Endometrial microvascular endothelial cells (primary cell): Measurements from ENCODE around the gene METTL18. TPM values are rescaled to one million over a fixed set of nuclear protein-coding genes. Genes with fewer than 3 reads are reported as not detected.
"Not testable (repeated sequence)": the region's sequence is repeated elsewhere in the genome, so short reads cannot be mapped to it uniquely, and the experiment has no call there.

Source experiments
- in situ Hi-C: cut with HindIII; loops from 2 replicates; pipeline ENCODE4 v1.10.0; 2017; ENCODE audit warnings: low sequenced_read_pairs, low pct_unique_long_range_greater_than_20kb; ENCODE audit errors: inconsistent ontology term
- total RNA-seq: library from RNA; depleted of rRNA; stranded (reverse); fragments of >200 nt; gene quantifications from one replicate; pipeline ENCODE4 v1.2.3, GENCODE V29; 2015; ENCODE audit errors: inconsistent ontology term

The METTL18 gene
- 3.7 TPM for total RNA-seq

GRCh38 chr1:169794530-169795416 is at the start of gene METTL18:
TSS of gene METTL18 (minus strand) at chr1:169794907. CDS start at chr1:169793695, 1,212 bp downstream.
- in situ Hi-C loops, result no loop called here

- in situ Hi-C loops, result no loop called here
These were observed 44.2 kb upstream of the METTL18 start for GRCh38 chr1:169838942-169839341.

GRCh38 chr1:169836198-169836597 is 41.5 kb upstream of the METTL18 start:
- in situ Hi-C loops, result no loop called here

GRCh38 chr1:169835647-169836046 is 40.9 kb upstream of the METTL18 start:
- in situ Hi-C loops, result no loop called here

GRCh38 chr1:169834869-169835268 is 40.2 kb upstream of the METTL18 start:
- in situ Hi-C loops, result no loop called here

- in situ Hi-C loops, result no loop called here
These were observed 38.6 kb upstream of the METTL18 start for GRCh38 chr1:169833179-169833901.

GRCh38 chr1:169829671-169830070 is 35.0 kb upstream of the METTL18 start:
- in situ Hi-C loops, result no loop called here

GRCh38 chr1:169824153-169824552 is 29.4 kb upstream of the METTL18 start:
- in situ Hi-C loops, result no loop called here

- in situ Hi-C loops, result no loop called here
These were observed 26.8 kb upstream of the METTL18 start for GRCh38 chr1:169821500-169821899.

GRCh38 chr1:169816617-169817016 is 21.9 kb upstream of the METTL18 start:
- in situ Hi-C loops, result no loop called here

- in situ Hi-C loops, result no loop called here
These were observed 19.6 kb upstream of the METTL18 start for GRCh38 chr1:169814265-169814664.

- in situ Hi-C loops, result no loop called here
These were observed 17.4 kb upstream of the METTL18 start for GRCh38 chr1:169812131-169812530.

- in situ Hi-C loops, result not testable (repeated sequence)
These were observed 16.8 kb upstream of the METTL18 start for GRCh38 chr1:169811418-169812035.

- in situ Hi-C loops, result no loop called here
These were observed 14.8 kb upstream of the METTL18 start for GRCh38 chr1:169809370-169810095.

GRCh38 chr1:169804941-169805340 is 10.2 kb upstream of the METTL18 start:
- in situ Hi-C loops, result no loop called here

GRCh38 chr1:169802888-169803287 is 8.2 kb upstream of the METTL18 start:
- in situ Hi-C loops, result no loop called here

- in situ Hi-C loops, result no loop called here
These were observed 2.6 kb upstream of the METTL18 start for GRCh38 chr1:169797281-169797680.

- in situ Hi-C loops, result no loop called here
These were observed 1.6 kb upstream of the METTL18 start for GRCh38 chr1:169796274-169796810.

GRCh38 chr1:169795687-169796086 is 980 bp upstream of the METTL18 start:
- in situ Hi-C loops, result no loop called here
